Lung (tissue), 12 donors: ENCODE results near the gene PARD6A. TPM values are rescaled to one million over a fixed set of nuclear protein-coding genes. Genes with fewer than 3 reads are reported as not detected.

Source experiments
- ATAC-seq: fragments of 200-7000 bp; cut with Tn5 transposase; one replicate; pipeline ENCODE4 v1.9.1; 2020; ENCODE audit warnings: moderate number of reproducible peaks; ENCODE audit not compliant: insufficient read depth, low FRiP score
- DNase-seq, 3 donors: peaks; one replicate each; pipeline ENCODE4 v3.0.0-alpha.2; 2013 to 2017
- H3K27ac ChIP-seq, 2 donors: one replicate each; pipeline ENCODE4 v1.5.1; 2013; ENCODE audit warnings: mild to moderate bottlenecking in 2 of 2, moderate library complexity in 2 of 2, control low read depth in 1 of 2, inconsistent platforms in 1 of 2, low read depth in 1 of 2, low read length in 1 of 2
- H3K27me3 ChIP-seq, 3 donors: one replicate each; pipeline ENCODE4 v1.5.1; 2013; ENCODE audit warnings: low read length in 2 of 3; ENCODE audit not compliant: control insufficient read depth in 3 of 3, insufficient read depth in 3 of 3
- H3K36me3 ChIP-seq, 4 donors: one replicate each; pipeline ENCODE4 v1.5.1; 2013; ENCODE audit warnings: low read length in 4 of 4, mild to moderate bottlenecking in 1 of 4, moderate library complexity in 1 of 4; ENCODE audit not compliant: control insufficient read depth in 4 of 4, insufficient read depth in 4 of 4
- H3K4me1 ChIP-seq, 5 donors: one replicate each; pipeline ENCODE4 v1.5.1; 2013; ENCODE audit warnings: low read length in 5 of 5, mild to moderate bottlenecking in 2 of 5, moderate library complexity in 1 of 5; ENCODE audit not compliant: control insufficient read depth in 5 of 5, insufficient read depth in 5 of 5
- H3K4me3 ChIP-seq: one replicate; pipeline ENCODE4 v1.5.1; 2013; ENCODE audit warnings: mild to moderate bottlenecking, control low read depth, moderate library complexity
- H3K9ac ChIP-seq, 2 donors: one replicate each; pipeline ENCODE4 v1.5.1; 2013; ENCODE audit warnings: low read length in 2 of 2, control low read depth in 1 of 2; ENCODE audit not compliant: insufficient read depth in 1 of 2
- H3K9me3 ChIP-seq, 4 donors: one replicate each; pipeline ENCODE4 v1.5.1; 2013; ENCODE audit warnings: low read length in 3 of 4, mild to moderate bottlenecking in 1 of 4, moderate library complexity in 1 of 4; ENCODE audit not compliant: control insufficient read depth in 4 of 4, insufficient read depth in 3 of 4
- WGBS, 2 donors: extraction: QIAGEN DNeasy Blood & Tissue Kit; methylation state at CpG; one replicate each; pipeline ENCODE4 v1.1.7; 2013; 5-methylcytosine and 5-hydroxymethylcytosine counted together
- polyA plus RNA-seq, 2 donors: library from polyadenylated mRNA; stranded (reverse); fragments of 200-250 nt; gene quantifications; one replicate each; pipeline ENCODE4 v1.2.1, GENCODE V29; 2013
- total RNA-seq, 2 donors: library from RNA; depleted of rRNA in 1 of 2; stranded (reverse); fragments of >200 nt in 1 of 2; gene quantifications; one replicate each; pipeline ENCODE4 v1.2.1, GENCODE V29; 2014 to 2021
- TF ChIP-seq, protein P1 (sequence below): IDR thresholded peaks from 2 replicates; pipeline ENCODE4 v1.5.1; 2012; ENCODE audit warnings: mild to moderate bottlenecking; ENCODE audit errors: control extremely low read depth, extremely low read depth
- donor health status: control.
- donor health status: control.
- donor health status: Bipolar disorder and iron deficiency.
- donor health status: healthy.
- donor health status: DM: yes; HTN: yes; CAD: no.

PARD6A gene
- total and polyA plus RNA-seq, 4 donors: 1.4 to 6.2 (median 4.7) TPM

DNA sequence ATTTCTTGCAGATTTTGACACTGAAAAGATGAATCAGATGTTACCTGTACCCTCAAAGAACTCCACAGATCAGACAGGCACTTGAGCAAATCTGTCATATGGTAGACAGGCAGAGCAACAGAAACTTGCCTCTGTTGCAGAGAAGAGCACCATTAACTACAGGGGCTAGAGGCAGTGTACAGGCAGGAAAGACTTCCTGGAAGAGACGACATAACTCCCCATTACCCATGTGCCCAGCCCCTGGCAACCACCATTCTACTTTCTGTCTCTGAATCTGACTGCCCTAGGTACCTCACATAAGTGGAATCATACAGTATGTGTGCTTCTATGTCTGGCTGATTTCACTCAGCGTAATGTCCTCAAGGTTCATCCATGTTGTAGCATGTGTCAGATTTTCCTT lies 42.9 kb downstream of the PARD6A start:
- TF ChIP-seq, protein P1, sequence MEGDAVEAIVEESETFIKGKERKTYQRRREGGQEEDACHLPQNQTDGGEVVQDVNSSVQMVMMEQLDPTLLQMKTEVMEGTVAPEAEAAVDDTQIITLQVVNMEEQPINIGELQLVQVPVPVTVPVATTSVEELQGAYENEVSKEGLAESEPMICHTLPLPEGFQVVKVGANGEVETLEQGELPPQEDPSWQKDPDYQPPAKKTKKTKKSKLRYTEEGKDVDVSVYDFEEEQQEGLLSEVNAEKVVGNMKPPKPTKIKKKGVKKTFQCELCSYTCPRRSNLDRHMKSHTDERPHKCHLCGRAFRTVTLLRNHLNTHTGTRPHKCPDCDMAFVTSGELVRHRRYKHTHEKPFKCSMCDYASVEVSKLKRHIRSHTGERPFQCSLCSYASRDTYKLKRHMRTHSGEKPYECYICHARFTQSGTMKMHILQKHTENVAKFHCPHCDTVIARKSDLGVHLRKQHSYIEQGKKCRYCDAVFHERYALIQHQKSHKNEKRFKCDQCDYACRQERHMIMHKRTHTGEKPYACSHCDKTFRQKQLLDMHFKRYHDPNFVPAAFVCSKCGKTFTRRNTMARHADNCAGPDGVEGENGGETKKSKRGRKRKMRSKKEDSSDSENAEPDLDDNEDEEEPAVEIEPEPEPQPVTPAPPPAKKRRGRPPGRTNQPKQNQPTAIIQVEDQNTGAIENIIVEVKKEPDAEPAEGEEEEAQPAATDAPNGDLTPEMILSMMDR: no peak
- Histone ChIP-seq H3K27me3 (no peaks in the 10 kb centered on the region), H3K9me3 (no peaks in the 10 kb centered on the region), H3K9ac (no peak overlapping the region), H3K4me3 (no peak overlapping the region), H3K4me1 (peaks cover 0 to 5% (median 0%) of the 10 kb centered on the region in 5 donors), H3K27ac (no peak overlapping the region), H3K36me3 (no peaks in the 10 kb centered on the region)
- WGBS, 2 donors: 71 to 78% methylated on average over 2 of the region's 2 CpGs
- no peak for DNase-seq
- no peak for ATAC-seq

DNA sequence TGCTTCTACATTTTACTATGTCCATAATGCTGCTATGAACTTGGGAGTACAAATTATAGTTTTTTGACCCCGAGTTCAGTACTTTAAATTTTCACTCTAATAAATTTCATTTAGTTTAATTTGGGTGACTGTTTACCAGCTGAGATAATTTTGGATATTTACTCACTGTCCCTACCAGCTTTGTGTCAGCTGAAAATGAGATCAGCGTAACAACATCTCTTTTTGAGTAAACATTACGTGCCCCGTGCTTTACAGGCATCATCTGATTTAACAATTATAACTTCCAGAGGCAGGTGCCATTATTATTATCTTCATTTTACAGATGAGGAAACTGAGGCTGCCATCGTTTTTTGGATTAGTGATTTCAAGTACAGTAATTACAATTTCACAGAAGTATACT lies 43.4 kb downstream of the PARD6A start:
- H3K4me3 ChIP-seq: no peak overlapping the region
- TF ChIP-seq, protein P1: no peak
- H3K9me3 ChIP-seq: no peaks in the 10 kb centered on the region
- H3K36me3 ChIP-seq: no peaks in the 10 kb centered on the region
- 90% methylated on average over 5 of the region's 5 CpGs for whole genome bisulfite sequencing, 2 donors
- H3K4me1 ChIP-seq: peaks cover 0 to 5% (median 0%) of the 10 kb centered on the region in 5 donors
- no peaks in the 10 kb centered on the region for H3K27me3 ChIP-seq
- ATAC-seq (no peak), DNase-seq (no peak)
- no peak overlapping the region for H3K9ac ChIP-seq
- H3K27ac ChIP-seq: no peak overlapping the region

DNA sequence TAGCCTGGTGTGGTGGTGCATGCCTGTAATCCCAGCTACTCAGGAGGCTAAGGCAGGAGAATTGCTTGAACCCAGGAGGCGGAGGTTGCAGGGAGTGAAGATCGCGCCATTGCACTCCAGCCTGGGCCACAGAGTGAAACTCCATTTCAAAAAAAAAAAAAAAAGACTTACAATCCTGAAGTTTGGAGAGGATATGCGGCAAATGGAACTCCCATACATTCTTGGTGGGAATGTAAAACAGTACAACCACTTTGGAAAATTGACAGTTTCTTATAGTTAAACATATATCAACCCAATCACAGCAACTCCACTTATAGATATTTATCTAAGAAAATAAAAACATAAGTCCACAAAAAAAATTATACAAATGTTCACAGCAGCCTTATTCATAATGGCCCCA lies 46.5 kb downstream of the PARD6A start:
- ATAC-seq: no peak
- TF ChIP-seq, protein P1: no peak

DNA sequence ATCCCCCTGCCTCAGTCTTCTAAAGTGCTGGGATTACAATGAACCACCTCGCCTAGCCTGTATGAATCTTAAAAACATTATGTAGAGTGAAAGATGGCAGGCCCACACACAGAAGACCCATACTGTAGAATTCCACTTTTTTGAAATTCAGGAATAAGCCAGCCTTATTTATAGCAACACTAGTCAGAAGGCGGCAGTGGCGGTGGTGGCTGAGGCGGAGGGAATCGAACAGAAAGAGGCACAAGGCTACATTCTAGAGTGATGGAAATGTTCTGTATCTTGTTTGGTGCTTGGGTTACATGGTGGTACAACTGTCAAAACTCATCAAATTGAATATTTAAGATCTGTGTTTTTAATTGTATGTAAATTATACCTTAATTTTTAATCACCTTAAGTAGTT lies 47.0 kb downstream of the PARD6A start:
- H3K27ac ChIP-seq: no peak overlapping the region
- no peaks in the 10 kb centered on the region for H3K27me3 ChIP-seq
- TF ChIP-seq, protein P1: no peak
- no peaks in the 10 kb centered on the region for H3K36me3 ChIP-seq
- no peak overlapping the region for H3K9ac ChIP-seq
- ATAC-seq (no peak), DNase-seq (no peak)
- 97 to 99% methylated on average over 5 of the region's 5 CpGs for WGBS, 2 donors
- H3K4me1 ChIP-seq: peaks cover 0 to 5% (median 0%) of the 10 kb centered on the region in 5 donors
- H3K9me3 ChIP-seq: no peaks in the 10 kb centered on the region
- H3K4me3 ChIP-seq: no peak overlapping the region

More for the DNA sequence above, 46.5 kb downstream of the PARD6A start:
- Histone ChIP-seq H3K27ac (no peak overlapping the region), H3K9me3 (no peaks in the 10 kb centered on the region), H3K9ac (no peak overlapping the region), H3K4me3 (no peak overlapping the region), H3K27me3 (no peaks in the 10 kb centered on the region), H3K4me1 (peaks cover 0 to 5% (median 0%) of the 10 kb centered on the region in 5 donors), H3K36me3 (no peaks in the 10 kb centered on the region)
- 95 to 97% methylated on average over 4 of the region's 4 CpGs for WGBS, 2 donors
- DNase-seq: no peak
